Measurements from ENCODE around the gene THOC5. TPM values are rescaled to one million over a fixed set of nuclear protein-coding genes. Genes with fewer than 3 reads are reported as not detected.
A peak's percentile ranks its signal among the peaks of the same experiment; 100 is the strongest.

THOC5 gene
- total and polyA plus RNA-seq, 2 experiments from 2014 or later: 24.6 to 53.4 TPM

- H3K9me2 ChIP-seq (ENCODE audit: insufficient read depth): no peaks in the 10 kb centered on the region
- Mint-ChIP-seq H3K27ac (peak overlapping the region; percentile 33; the same call in 1 of the 2 replicates), H3K9me3 (no peaks in the 10 kb centered on the region), H3K4me3 (peak overlapping the region; percentile 79), H3K27me3 (ENCODE audit: insufficient read depth, low read depth, poor library complexity) (peaks cover 17% of the 10 kb centered on the region), H3K4me1 (peaks cover 16% of the 10 kb centered on the region), H3K36me3 (ENCODE audit: low read depth) (no peaks in the 10 kb centered on the region; the same call in 2 of the 3 replicates)
- H3K4me3 ChIP-seq: peak overlapping the region; percentile 81
- DNase-seq (ENCODE audit: low spot score) (peak; percentile 94), ATAC-seq (peak; percentile 93)
- no peaks in the 10 kb centered on the region for H3K79me2 ChIP-seq (replicated peaks; ENCODE audit: insufficient read depth)
- peak overlapping the region; percentile 98 for H3K4me2 ChIP-seq
- no peaks in the 10 kb centered on the region for H4K20me1 ChIP-seq (replicated peaks; ENCODE audit: insufficient read depth)
- H3K27me3 ChIP-seq (ENCODE audit: insufficient read depth): peaks cover 5% of the 10 kb centered on the region; the same call in 1 of the 2 replicates
- peak; percentile 58 for TF ChIP-seq POLR2AphosphoS5 (IDR thresholded peaks at IDR 0.05; ENCODE audit: low read depth)
- TF ChIP-seq, protein P1, sequence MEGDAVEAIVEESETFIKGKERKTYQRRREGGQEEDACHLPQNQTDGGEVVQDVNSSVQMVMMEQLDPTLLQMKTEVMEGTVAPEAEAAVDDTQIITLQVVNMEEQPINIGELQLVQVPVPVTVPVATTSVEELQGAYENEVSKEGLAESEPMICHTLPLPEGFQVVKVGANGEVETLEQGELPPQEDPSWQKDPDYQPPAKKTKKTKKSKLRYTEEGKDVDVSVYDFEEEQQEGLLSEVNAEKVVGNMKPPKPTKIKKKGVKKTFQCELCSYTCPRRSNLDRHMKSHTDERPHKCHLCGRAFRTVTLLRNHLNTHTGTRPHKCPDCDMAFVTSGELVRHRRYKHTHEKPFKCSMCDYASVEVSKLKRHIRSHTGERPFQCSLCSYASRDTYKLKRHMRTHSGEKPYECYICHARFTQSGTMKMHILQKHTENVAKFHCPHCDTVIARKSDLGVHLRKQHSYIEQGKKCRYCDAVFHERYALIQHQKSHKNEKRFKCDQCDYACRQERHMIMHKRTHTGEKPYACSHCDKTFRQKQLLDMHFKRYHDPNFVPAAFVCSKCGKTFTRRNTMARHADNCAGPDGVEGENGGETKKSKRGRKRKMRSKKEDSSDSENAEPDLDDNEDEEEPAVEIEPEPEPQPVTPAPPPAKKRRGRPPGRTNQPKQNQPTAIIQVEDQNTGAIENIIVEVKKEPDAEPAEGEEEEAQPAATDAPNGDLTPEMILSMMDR (conservative IDR thresholded peaks at IDR 0.05; ENCODE audit: low read depth in 2 of 2): peak; percentile 93 to 95
- peak; percentile 94 for TF ChIP-seq CREB1 (CRISPR knock-in tag; IDR thresholded peaks at IDR 0.05; ENCODE audit: low read depth)
- peak; percentile 47; the same call in 1 of the 2 replicates for TF ChIP-seq ETS1 (IDR thresholded peaks at IDR 0.05)
- no peak for TF ChIP-seq NANOG (IDR thresholded peaks at IDR 0.05; ENCODE audit: borderline replicate concordance)
- H3F3A ChIP-seq (replicated peaks; ENCODE audit: low read depth): peaks cover 12% of the 10 kb centered on the region
- peak overlapping the region; percentile 99 for H2AFZ ChIP-seq
- H3K4me1 ChIP-seq (ENCODE audit: insufficient read depth): peaks cover 11% of the 10 kb centered on the region; the same call in 1 of the 2 replicates
- H3K27ac ChIP-seq (ENCODE audit: low read depth): no peak overlapping the region
- H3K36me3 ChIP-seq (ENCODE audit: insufficient read depth): no peaks in the 10 kb centered on the region
These were observed 83.2 kb downstream of the THOC5 start for GRCh38 chr22:29470159-29470855.

- Histone ChIP-seq H2AFZ (peak overlapping the region; percentile 99), H3K27ac (ENCODE audit: low read depth) (no peak overlapping the region), H3K4me2 (peak overlapping the region; percentile 98), H3F3A (replicated peaks; ENCODE audit: low read depth) (peaks cover 12% of the 10 kb centered on the region), H4K20me1 (replicated peaks; ENCODE audit: insufficient read depth) (no peaks in the 10 kb centered on the region), H3K27me3 (ENCODE audit: insufficient read depth) (peaks cover 5% of the 10 kb centered on the region; the same call in 1 of the 2 replicates), H3K79me2 (replicated peaks; ENCODE audit: insufficient read depth) (no peaks in the 10 kb centered on the region), H3K36me3 (ENCODE audit: insufficient read depth) (no peaks in the 10 kb centered on the region), H3K4me1 (ENCODE audit: insufficient read depth) (peaks cover 11% of the 10 kb centered on the region; the same call in 1 of the 2 replicates), H3K9me2 (ENCODE audit: insufficient read depth) (no peaks in the 10 kb centered on the region), H3K4me3 (peak overlapping the region; percentile 81)
- ATAC-seq: peak; percentile 37
- peaks cover 16% of the 10 kb centered on the region for H3K4me1 Mint-ChIP-seq
- no peaks in the 10 kb centered on the region for H3K9me3 Mint-ChIP-seq
- peak; percentile 61 for DNase-seq (ENCODE audit: low spot score)
- no peaks in the 10 kb centered on the region; the same call in 2 of the 3 replicates for H3K36me3 Mint-ChIP-seq (ENCODE audit: low read depth)
- H3K27me3 Mint-ChIP-seq (ENCODE audit: insufficient read depth, low read depth, poor library complexity): peaks cover 19% of the 10 kb centered on the region
- peak overlapping the region; percentile 12; the same call in 1 of the 2 replicates for H3K27ac Mint-ChIP-seq
- peak overlapping the region; percentile 79 for H3K4me3 Mint-ChIP-seq
- TF ChIP-seq ETS1 (IDR thresholded peaks at IDR 0.05) (no peak), NANOG (IDR thresholded peaks at IDR 0.05; ENCODE audit: borderline replicate concordance) (no peak), POLR2AphosphoS5 (IDR thresholded peaks at IDR 0.05; ENCODE audit: low read depth) (no peak)
- TF ChIP-seq, protein P2, sequence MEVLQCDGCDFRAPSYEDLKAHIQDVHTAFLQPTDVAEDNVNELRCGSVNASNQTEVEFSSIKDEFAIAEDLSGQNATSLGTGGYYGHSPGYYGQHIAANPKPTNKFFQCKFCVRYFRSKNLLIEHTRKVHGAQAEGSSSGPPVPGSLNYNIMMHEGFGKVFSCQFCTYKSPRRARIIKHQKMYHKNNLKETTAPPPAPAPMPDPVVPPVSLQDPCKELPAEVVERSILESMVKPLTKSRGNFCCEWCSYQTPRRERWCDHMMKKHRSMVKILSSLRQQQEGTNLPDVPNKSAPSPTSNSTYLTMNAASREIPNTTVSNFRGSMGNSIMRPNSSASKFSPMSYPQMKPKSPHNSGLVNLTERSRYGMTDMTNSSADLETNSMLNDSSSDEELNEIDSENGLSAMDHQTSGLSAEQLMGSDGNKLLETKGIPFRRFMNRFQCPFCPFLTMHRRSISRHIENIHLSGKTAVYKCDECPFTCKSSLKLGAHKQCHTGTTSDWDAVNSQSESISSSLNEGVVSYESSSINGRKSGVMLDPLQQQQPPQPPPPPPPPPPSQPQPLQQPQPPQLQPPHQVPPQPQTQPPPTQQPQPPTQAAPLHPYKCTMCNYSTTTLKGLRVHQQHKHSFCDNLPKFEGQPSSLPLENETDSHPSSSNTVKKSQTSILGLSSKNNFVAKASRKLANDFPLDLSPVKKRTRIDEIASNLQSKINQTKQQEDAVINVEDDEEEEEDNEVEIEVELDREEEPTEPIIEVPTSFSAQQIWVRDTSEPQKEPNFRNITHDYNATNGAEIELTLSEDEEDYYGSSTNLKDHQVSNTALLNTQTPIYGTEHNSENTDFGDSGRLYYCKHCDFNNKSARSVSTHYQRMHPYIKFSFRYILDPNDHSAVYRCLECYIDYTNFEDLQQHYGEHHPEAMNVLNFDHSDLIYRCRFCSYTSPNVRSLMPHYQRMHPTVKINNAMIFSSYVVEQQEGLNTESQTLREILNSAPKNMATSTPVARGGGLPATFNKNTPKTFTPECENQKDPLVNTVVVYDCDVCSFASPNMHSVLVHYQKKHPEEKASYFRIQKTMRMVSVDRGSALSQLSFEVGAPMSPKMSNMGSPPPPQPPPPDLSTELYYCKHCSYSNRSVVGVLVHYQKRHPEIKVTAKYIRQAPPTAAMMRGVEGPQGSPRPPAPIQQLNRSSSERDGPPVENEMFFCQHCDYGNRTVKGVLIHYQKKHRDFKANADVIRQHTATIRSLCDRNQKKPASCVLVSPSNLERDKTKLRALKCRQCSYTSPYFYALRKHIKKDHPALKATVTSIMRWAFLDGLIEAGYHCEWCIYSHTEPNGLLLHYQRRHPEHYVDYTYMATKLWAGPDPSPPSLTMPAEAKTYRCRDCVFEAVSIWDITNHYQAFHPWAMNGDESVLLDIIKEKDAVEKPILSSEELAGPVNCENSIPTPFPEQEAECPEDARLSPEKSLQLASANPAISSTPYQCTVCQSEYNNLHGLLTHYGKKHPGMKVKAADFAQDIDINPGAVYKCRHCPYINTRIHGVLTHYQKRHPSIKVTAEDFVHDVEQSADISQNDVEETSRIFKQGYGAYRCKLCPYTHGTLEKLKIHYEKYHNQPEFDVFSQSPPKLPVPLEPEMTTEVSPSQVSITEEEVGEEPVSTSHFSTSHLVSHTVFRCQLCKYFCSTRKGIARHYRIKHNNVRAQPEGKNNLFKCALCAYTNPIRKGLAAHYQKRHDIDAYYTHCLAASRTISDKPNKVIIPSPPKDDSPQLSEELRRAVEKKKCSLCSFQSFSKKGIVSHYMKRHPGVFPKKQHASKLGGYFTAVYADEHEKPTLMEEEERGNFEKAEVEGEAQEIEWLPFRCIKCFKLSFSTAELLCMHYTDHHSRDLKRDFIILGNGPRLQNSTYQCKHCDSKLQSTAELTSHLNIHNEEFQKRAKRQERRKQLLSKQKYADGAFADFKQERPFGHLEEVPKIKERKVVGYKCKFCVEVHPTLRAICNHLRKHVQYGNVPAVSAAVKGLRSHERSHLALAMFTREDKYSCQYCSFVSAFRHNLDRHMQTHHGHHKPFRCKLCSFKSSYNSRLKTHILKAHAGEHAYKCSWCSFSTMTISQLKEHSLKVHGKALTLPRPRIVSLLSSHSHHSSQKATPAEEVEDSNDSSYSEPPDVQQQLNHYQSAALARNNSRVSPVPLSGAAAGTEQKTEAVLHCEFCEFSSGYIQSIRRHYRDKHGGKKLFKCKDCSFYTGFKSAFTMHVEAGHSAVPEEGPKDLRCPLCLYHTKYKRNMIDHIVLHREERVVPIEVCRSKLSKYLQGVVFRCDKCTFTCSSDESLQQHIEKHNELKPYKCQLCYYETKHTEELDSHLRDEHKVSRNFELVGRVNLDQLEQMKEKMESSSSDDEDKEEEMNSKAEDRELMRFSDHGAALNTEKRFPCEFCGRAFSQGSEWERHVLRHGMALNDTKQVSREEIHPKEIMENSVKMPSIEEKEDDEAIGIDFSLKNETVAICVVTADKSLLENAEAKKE (CRISPR knock-in tag; IDR thresholded peaks at IDR 0.05): no peak
- TF ChIP-seq, protein P1 (conservative IDR thresholded peaks at IDR 0.05; ENCODE audit: low read depth in 2 of 2): no peak
These were observed 83.8 kb downstream of the THOC5 start for GRCh38 chr22:29469755-29470154.
